Lung microvascular endothelial cell (primary cell): Measurements from ENCODE around the gene CD58. TPM values are rescaled to one million over a fixed set of nuclear protein-coding genes. Genes with fewer than 3 reads are reported as not detected.
A peak's percentile ranks its signal among the peaks of the same experiment; 100 is the strongest.
"Not testable (repeated sequence)": the region's sequence is repeated elsewhere in the genome, so short reads cannot be mapped to it uniquely, and the experiment has no call there.

ENCODE experiments used
- DNase-seq, 2 donors: peaks; one replicate each; pipeline versions ENCODE4 v3.0.0 to v3.0.0-alpha.2; 2010; ENCODE audit warnings: low read depth in 2 of 2
- total RNA-seq: library from RNA; depleted of rRNA; stranded (reverse); fragments of >200 nt; gene quantifications from 2 replicates; pipeline ENCODE4 v1.2.1, GENCODE V29; 2014

The CD58 gene, protein sequence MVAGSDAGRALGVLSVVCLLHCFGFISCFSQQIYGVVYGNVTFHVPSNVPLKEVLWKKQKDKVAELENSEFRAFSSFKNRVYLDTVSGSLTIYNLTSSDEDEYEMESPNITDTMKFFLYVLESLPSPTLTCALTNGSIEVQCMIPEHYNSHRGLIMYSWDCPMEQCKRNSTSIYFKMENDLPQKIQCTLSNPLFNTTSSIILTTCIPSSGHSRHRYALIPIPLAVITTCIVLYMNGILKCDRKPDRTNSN
- 16.1 and 20.4 TPM in 2 replicates for total RNA-seq

DNA sequence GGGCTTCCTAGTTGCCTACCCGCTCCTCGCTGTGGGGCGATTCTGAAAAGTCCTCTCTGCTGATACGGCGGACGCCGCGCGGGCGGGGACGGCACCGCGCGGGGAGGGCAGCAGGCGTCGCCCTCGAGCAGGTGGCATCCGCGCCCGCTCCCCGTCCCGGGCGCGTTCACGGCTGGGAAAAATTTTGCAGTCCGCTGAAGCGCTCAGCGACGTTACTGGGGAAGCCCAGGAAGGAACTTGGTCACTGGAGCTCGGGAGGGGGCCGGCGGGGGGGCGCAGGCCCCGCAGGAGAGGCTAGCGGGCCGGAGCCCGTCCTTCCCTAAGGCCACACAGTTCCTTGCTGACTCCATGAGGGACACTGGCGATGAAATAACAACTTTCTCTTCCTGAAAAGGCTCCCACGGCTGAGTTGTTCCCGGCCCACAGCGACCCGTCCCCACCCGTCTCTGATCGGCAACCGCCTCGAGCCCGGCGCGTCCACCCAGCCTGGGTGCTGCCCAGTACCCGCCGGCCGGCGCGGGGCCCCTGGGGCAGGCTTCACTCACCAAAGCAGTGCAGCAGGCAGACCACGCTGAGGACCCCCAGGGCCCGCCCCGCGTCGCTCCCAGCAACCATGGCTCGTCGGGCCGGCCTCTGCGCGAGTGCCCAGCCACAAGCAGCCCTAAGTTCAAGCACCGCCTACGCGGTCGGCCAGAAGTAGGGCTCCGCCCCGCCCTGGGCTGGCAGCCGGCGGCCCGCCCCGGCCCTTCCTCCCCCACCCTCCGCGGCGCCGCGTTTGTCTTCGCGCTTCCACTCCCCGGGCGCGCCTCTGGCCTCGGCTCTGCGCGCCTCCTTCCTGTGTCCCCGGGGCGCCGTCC, at the start of gene CD58:
Gene CD58 (minus strand): TSS at position 669 of the 857 bp plus-strand sequence. CDS start 54 bp downstream, at position 615.
- peak; percentile 86 to 90 for DNase-seq

DNA sequence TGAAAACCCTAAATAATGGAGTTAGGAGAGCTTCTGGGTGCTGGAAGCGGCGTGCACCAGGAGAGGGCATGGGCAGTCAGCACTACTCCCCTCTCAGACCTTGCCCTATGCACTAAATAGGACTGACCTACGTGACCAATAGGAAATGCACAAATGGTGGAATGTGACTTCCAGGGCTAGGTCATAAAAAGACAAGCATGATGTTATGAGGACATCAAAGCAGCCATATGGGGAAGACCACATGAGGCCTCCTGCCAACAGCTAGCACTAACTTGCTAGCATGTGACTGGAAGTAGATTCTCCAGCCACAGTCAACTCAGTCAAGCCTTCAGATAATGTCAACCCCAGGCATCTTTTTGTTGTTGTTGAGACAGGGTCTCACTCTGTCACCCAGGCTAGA, 49.6 kb upstream of the CD58 start:
- DNase-seq = not testable (repeated sequence)

DNA sequence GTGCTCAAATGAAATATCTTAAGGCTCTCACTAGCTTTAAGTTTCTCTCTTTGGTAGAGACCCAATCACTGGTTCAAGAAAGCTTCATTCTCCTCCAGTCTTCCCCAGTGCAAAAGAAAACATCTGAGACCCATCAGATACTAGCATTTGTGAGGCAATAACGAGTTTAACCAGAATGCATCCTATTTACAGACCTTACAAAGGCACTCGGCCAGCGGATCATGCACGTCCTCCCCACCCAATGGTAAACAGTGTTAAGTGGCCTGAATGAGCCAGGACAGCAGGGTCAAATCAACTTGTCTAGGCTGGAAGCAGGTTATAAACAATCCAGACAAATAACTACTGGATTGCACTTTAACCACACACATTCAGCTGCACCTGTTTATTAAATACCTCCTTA, 48.3 kb upstream of the CD58 start:
- not testable (repeated sequence) for DNase-seq

DNA sequence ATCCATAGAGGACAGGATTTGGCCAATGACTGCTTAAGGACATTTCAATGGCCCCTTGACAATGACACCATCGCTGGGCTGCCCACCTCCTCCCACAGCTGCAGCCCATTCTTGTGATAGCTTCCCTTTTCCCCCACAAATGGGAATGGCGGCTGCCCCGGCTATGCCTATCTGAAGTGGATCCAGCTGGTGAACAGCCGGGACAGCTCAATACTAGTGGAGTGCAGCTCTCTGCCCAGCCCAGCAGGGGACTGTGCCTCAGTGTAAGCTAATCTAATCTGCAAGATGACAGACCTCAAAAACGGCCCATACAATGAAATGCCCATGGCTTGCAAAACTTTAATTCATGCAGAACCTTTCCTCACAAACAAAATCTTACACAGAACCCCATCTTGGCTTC, 47.0 kb upstream of the CD58 start:
- not testable (repeated sequence) for DNase-seq

DNA sequence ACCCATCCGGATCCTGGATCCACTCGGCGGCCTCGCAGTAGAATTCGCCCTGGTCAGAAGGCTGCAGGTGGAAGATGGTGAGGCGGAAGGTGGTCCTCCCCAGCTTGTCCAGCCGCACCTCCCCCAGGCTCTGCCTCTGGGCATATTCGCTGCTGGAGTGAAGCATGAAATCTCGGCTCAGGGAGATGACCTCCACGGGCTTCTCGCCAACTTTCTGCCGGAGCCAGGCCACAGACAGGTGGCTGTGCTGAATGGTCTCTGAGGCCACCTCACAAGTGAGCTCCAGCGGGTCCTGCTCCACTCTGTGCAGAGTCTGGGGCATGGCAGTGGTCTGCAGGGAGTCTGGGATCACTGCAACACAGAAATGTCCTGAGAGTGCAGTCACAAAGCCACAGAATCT, 43.0 kb upstream of the CD58 start:
- DNase-seq = not testable (repeated sequence)

DNA sequence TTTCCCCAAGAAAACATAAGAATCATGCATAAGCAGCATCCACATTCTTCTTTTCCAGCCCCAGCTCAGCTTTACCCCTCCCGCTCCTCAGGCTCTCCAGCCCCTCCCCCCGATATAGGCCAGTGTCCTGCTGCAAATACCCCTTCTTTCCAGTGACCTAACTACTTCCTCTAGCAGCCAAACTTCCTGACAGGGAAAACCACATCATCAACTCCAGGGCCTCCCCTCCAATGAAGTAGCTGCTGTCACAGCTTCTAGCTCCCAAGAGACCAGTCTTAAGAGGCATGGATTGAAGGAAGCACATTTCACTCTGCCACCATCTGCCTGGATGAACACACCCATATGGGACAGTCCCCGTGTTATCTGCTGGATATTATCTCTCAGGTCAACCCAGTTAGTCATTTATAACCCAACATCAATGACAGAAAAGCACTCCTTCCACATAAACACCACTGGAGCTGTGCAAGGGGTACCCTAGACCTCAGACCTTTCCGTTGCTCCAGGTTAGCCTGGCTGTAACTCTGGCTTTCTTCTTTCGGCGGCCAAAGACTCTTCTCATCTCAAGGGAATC, 39.1 kb upstream of the CD58 start:
- DNase-seq = peak in 1 of 2 donors; percentile 7

DNA sequence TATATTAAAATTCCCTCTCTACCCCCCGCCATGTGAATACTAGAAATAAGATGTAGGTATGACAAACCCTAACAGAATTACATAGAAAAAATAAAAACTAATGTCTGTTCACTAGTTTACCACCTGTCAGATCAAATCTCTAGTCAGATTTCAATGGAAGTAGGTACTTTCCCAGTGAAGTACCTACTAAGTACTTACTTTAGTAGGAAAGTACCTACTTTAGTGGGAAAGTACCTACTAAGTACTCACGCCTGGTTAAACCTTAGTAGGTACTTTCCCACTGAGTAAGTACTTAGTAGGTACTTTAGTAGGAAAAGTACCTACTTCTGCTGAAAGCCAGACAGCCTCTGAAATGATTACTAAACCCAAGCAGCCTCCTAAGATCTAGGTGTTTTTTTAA, 38.0 kb upstream of the CD58 start:
- DNase-seq = not testable (repeated sequence)

DNA sequence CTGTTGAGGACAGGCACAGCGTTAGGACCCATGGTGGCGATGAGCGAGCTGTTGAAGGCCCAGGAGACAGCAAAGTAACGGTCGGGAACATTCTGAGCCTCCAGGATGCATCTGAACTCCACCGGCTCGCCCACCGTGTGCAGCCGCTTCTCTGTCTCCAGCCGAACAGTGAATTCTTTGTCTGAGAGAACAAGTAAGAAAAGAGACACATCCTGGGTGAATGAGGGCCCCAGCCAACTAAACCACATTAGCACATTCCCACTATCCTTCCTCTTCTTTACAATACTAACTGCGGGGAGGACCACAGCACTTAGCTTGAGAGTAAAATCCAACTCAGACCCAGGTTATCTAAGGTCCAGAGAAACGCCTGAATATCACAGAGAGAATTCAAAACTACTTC, 37.3 kb upstream of the CD58 start:
- DNase-seq = not testable (repeated sequence)

DNA sequence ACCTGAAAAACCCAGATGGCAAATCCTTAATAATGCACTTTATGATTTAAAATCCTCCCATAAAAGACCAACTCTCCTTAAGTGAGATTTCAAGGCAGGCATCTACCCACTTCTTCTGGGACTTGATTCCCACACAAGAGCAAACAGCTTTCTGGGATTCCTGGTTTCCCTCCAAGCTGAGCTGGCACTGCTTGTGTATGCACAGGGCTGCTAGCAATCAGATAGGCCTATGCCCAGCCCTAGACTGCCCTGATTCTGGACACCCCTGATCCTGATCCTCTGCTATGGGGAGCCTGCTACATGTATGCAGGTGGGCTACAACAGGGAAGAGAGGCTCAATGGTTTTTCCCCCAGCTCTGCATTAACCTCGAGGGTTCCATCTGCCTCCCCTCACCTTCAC, 36.6 kb upstream of the CD58 start:
- not testable (repeated sequence) for DNase-seq

DNA sequence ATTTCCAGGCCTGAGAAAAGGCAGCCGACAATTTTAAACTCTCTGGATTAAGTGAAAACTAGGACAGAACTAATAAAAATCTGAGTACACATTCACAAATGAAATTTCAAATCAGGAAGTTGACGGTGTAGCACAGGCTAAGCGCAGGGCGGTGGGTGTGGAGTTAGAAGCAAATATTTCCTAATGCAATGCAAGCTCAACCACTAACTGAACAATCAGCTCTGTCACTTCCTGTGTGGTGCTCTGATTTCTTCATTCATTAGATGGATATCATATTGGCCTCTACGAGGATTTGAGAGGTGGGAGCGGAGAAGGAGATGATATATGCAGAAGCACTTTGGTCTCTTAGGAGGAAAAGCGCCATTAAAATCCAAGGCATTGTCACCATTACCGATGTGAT, 35.2 kb upstream of the CD58 start:
- not testable (repeated sequence) for DNase-seq

DNA sequence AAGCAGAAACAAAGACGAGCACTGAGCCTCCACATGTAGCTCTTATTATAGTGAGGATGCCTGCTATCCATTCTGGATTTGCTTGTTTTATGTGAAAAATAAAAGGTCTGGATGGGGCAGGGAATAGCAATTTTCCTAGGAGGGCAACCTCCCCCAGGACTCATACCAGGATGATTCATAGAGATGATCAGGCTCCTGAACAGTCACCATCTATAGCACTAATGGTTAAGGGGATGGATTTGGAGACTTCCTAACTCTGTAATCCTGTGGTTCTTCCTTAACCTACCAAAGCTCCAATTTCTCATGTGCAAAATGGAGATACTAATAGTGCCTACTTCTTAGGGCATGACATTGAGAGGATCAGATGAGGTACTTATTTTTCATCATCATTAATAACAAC, 34.5 kb upstream of the CD58 start:
- DNase-seq = no peak

DNA sequence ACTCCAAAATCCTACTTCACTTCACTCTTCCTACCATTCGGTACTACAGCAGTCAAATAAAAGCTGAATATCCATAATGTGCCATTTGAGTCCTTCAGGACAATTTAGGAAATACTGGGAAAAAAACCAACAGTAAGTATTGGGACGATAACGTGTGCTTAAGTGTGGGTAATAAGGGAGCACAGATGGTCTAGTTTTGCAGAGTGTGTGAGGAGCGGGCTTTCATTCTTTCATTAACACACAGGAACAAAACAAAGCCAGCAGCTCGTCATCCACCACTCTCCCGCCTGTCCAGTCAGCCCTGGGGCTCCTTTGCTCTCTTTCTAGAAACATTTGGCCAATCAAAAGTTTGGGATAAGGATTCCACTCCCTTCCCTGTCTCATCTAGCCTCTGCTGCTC, 33.6 kb upstream of the CD58 start:
- not testable (repeated sequence) for DNase-seq

DNA sequence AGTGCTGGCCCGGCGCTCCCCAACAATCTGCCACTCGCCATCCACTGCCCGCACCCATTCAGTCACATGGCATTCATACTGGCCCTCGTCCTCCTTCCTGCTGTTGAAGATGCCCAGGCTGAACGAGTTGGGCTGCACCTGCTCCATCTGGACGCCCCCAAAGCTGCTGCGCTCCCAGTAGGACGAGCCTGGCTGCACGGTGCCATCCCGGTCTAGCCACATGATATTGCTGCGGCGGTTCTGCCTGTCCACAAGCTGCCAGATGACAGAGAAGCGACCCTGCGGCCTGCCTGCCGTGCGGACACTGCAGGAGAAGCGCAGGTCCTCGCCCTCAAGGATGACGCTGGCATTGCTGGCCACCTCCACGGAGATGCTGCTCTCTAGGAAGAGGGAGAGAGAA, 32.8 kb upstream of the CD58 start:
- DNase-seq = not testable (repeated sequence)

DNA sequence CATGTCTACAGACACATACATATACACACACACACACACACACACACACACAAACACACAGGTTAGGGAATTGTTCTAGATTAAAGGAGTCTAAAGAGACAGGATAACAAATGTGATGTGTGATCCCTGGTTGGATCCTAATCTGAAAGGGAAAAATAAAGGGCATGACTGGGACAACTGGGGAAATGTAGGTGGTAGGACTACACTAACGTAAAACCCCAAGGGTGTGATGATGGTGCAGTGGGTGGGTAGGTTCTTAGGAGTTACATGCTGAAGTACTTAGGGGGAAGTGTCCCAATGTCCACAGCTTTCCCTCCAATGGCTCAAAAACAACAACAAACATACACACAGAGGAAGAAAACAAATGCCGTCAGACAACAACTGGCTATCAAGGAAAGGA, 28.5 kb upstream of the CD58 start:
- DNase-seq = not testable (repeated sequence)

DNA sequence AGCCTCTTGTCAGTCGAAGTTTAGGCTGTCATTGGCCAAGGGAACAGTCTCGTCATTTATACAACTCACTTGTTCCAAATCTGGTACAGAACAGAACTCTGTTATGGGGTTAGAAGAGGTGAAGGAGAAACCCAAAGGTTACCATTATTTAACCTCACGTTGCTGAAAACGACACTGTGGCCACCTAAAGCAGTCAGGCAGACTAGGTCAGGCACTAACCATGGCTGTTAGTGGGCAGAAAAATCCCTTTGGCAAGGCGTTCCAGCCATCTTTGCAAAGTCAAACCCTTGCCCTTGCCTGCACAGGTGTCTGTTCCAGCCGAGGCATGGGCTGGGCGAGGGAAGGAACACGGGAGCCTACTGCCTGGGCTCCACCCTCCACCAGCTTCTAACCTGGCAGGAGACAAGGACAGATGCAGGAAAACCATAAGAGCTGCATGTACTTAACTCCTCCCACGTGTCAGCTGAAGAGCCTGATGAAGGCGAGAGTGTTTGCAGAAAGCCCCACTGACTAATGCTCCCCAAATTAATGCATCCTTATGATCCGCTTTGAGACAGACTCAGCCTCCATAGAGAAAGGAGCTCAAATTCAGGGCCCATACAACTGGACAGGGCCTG, 27.7 kb upstream of the CD58 start:
- DNase-seq = not testable (repeated sequence)

DNA sequence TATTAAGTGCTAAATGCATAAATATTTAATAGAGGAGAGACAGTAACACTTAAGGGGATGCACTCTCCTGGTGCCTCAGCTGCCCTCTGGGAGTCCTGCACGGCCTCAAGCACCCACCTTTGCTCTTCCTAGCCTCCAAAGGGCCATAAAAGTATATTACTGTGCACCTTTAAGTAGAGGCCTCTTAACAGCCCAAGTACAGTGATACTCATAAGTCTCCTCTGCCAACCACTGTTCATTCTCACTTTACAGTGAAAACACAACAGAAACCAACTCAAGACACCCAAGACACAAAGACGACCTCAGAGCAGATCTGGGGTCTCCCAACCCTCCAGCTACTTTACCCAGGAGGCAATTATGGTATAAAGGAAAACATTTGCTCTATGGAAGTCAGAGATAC, 26.6 kb upstream of the CD58 start:
- DNase-seq = not testable (repeated sequence)

DNA sequence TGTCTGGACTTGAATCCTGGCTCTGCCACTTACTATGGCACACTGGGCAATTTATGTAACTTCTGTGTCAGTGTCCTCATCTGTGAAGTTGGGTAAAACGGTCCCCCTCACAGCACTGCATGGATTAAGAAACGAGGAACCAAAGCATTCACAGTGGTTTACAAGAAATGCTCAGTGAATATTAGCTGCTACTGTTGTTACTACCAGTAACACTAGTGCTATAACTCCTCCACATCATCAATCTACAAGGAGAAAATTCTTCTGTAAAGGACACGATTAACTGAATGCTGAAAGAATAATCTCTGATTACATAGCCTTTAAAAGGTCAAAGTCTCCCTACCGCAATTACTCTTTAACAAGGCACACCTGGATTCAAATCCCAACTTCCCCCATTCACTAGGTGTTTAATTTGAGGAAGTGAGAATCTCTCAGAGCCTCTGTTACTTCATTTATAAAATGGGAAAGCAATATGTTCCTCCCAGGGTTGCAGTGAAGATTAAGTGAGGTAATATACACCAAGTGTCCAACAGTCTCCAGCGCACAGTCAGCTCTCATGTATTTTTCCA, 26.0 kb upstream of the CD58 start:
- DNase-seq = not testable (repeated sequence)

DNA sequence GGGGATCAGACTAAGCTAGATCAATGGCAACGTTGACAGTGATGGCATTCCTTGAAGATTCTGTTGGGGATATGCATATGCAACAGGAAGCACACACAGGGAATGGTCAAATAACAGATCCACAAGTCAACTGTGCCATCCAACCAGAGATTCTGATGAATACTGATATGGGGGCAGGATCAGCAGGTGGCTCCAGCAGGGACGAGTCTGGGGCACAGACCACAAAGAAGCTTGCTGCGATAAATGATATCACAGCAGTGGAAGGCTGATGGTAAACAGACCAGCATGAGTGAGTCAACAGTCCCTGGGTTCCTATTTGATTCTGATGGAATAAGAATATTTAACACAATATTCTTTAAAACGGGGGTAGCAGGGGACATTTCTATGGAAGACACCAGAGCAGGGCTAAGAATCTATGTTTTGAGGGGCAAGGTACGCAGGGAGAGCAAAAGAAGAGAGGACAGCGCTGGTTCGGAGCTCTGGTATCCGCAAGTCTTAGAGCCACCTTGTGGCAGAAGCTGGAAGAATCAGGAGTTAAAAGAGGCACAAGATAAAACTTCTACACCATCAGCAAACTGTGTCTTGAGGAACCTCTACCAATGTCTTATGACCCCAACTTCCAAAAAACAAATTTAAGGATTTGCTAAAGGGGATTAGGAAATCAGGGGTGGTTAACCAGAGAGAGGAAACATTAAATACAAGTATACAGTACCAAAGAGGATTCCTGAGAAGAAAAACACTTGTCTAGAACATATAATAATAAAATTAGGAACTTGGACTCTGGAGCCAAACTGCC, 25.3 kb upstream of the CD58 start:
- peak; percentile 28 to 29 for DNase-seq

DNA sequence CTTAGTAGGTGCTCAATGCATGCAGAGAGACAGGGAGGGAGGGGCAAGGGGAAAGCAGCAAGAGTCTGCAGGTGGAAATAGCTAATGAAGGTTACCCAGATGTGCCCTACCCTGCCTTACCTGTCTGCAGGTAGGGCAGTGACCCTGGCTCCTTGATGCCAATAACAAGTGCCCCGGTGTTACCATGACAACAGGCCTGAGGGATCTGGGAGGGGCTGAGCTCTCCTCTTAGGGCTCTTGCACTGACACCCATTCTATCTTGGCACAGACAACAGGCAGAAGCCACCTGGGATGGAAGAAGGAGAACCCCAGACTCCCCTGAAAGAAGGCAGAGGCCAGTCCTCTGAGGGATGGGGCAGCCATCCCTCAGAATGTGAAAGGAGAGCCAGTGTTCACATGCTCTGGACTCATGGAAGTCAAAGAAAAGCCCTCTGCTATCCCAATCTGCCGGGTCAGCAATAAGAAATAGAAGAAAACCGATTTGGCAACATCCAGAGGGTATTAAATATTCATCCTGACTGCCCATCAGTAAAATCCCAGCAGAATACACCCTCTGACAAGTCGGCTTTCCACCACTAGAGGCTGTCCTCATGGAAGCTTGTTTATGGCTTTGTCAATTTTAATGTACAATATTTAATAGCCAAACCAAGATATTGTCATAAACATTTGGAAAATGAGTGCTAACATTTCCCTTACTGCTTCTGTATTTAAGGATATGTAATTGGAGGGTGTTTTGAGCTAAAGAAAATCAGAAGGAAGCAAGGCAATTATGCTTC, 24.4 kb upstream of the CD58 start:
- peak; percentile 31 to 40 for DNase-seq

DNA sequence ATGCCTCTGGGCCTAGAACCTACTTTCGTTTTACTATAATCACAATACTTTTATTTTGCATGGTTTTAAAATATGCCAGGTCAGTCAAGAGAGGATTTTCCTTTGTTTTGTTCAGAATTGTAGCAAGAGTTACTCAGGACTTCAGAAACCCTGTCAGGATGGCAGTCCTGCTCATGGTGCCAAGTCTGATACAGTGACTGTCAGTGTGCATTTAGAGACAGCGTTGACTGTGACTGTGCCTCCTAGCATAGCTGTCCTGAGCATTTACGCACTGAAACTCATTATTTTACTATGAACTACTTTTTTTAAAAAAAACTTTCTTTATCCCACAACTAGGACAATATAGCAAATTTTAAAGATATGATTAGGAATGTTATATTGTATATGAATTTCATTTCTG, 23.2 kb upstream of the CD58 start:
- DNase-seq = not testable (repeated sequence)
